ENCODE data around the gene SMYD3. TPM values are rescaled to one million over a fixed set of nuclear protein-coding genes. Genes with fewer than 3 reads are reported as not detected.

The SMYD3 gene
- total and polyA plus RNA-seq, 9 donors = 8.0 to 13.9 (median 9.6) TPM

DNA sequence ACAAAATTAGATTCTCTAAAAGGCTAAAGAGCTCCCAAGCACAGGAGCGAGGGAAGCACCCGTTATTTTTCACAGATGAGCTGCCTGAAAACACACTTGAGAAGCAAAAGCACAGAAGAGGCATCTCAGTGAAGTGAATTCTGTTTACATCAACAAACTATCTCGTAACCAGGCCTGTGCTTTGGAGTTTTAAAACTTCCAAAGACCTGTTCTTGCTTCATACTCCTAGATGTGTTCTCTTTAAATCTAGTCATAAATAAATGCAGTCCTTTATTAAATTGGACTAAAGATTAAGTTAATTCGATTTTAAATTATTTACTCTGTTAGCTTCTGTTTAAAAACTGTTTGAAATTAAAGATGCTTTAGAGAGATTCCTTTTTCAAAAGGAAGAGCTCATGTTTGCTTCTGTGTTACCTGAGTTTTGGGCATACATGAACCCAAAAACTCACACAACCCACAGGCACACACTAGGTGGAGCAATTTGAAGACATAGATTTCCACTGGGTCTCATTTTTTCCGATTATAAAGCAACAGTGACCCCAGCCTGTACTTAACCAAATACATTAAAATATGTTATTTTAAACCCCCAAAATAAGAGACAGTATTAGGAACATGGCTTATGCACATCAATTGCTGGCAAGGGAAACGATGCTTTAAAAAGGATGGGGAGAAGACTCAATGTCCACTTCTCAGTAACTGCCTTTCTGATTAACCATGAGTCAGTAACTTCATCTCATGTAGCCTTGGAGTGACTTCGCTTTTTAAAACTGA lies 648.2 kb downstream of the SMYD3 start:
- Histone ChIP-seq H3K36me3 (ENCODE audit: control insufficient read depth, insufficient read depth, low read length) (no peaks in the 10 kb centered on the region), H3K27me3 (ENCODE audit: control insufficient read depth, insufficient read depth, low read length) (no peaks in the 10 kb centered on the region), H3K4me1 (ENCODE audit: control insufficient read depth, insufficient read depth, low read length) (peaks cover 3% of the 10 kb centered on the region), H3K9me3 (replicated peaks; ENCODE audit: control insufficient read depth, low read depth, low read length) (no peaks in the 10 kb centered on the region), H3K27ac (ENCODE audit: low read length) (no peak overlapping the region), H3K4me3 (ENCODE audit: low read length) (no peak overlapping the region)
- DNase-seq = peak; percentile 58
- 27% methylated on average over 2 of the region's 7 CpGs for WGBS (ENCODE audit: insufficient coverage)

DNA sequence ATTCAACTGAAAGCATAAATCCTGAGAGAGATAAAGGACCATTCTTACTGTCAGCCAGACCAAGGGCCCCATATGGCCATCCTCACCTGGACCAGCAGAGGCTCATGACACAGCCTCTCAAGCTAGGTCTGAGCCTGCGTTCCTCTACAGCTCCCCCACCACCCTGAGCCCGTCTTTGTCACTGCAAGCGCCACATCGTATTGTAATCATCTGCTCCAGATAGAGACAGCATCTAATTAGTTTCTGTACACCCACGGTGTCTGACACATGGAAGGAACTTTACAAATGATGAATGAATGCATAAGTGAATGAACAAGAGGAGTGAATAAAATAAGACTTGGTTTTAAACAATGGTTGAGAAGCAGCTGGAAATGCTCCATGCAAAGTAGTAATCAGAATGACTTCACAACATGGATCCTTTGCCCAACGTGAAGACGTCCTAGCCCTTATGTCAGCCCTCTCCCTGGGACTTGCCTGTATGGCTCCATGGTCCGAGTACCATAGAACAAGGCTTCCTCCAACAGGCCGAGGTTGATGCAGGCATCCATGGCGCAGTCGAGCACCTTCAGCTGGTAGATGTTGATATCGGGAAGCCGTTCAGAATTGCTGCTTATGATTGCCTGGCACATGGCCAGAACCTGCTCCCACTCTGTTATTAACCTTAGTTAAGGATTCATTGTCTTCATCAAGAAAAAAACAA lies 648.9 kb downstream of the SMYD3 start:
- Histone ChIP-seq H3K4me3 (ENCODE audit: low read length) (no peak overlapping the region), H3K27ac (ENCODE audit: low read length) (no peak overlapping the region), H3K36me3 (ENCODE audit: control insufficient read depth, insufficient read depth, low read length) (no peaks in the 10 kb centered on the region), H3K27me3 (ENCODE audit: control insufficient read depth, insufficient read depth, low read length) (no peaks in the 10 kb centered on the region), H3K9me3 (replicated peaks; ENCODE audit: control insufficient read depth, low read depth, low read length) (no peaks in the 10 kb centered on the region), H3K4me1 (ENCODE audit: control insufficient read depth, insufficient read depth, low read length) (peaks cover 3% of the 10 kb centered on the region)
- DNase-seq = no peak
- 89% methylated on average over 4 of the region's 13 CpGs for WGBS (ENCODE audit: insufficient coverage)

DNA sequence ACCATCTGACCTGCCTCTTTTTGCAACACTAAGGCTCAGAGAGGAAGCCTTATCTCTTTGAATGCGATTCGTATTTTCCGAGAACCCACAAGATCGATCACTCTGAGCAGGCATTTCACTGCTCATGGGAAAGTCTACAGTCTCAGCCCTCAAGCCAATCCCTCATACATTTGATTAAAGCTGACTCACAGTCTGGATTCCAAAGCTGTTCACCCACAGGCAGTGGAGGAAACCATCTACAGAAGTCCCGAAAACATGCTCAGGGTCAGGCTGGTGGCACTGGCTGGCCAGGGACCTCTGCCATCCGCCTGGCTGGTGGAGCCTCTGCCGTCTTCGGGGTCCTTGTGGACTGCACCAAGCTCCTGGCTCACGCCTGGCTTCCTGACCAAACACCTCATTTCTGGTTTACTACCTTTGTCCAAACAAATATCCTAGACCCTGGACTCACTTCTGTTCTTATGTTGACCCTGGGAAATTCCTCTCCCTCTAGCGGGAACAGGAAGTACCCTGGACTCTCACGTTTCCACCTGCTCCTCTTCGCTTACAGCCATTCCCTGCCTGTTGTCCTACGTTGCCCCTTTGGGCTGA lies 650.0 kb downstream of the SMYD3 start:
- H3K9me3 ChIP-seq (replicated peaks; ENCODE audit: control insufficient read depth, low read depth, low read length) = no peaks in the 10 kb centered on the region
- H3K4me3 ChIP-seq (ENCODE audit: low read length) = no peak overlapping the region
- no peak for DNase-seq
- WGBS (ENCODE audit: insufficient coverage) = 85% methylated on average over 11 of the region's 13 CpGs
- no peaks in the 10 kb centered on the region for H3K36me3 ChIP-seq (ENCODE audit: control insufficient read depth, insufficient read depth, low read length)
- peaks cover 3% of the 10 kb centered on the region for H3K4me1 ChIP-seq (ENCODE audit: control insufficient read depth, insufficient read depth, low read length)
- no peaks in the 10 kb centered on the region for H3K27me3 ChIP-seq (ENCODE audit: control insufficient read depth, insufficient read depth, low read length)
- no peak overlapping the region for H3K27ac ChIP-seq (ENCODE audit: low read length)

DNA sequence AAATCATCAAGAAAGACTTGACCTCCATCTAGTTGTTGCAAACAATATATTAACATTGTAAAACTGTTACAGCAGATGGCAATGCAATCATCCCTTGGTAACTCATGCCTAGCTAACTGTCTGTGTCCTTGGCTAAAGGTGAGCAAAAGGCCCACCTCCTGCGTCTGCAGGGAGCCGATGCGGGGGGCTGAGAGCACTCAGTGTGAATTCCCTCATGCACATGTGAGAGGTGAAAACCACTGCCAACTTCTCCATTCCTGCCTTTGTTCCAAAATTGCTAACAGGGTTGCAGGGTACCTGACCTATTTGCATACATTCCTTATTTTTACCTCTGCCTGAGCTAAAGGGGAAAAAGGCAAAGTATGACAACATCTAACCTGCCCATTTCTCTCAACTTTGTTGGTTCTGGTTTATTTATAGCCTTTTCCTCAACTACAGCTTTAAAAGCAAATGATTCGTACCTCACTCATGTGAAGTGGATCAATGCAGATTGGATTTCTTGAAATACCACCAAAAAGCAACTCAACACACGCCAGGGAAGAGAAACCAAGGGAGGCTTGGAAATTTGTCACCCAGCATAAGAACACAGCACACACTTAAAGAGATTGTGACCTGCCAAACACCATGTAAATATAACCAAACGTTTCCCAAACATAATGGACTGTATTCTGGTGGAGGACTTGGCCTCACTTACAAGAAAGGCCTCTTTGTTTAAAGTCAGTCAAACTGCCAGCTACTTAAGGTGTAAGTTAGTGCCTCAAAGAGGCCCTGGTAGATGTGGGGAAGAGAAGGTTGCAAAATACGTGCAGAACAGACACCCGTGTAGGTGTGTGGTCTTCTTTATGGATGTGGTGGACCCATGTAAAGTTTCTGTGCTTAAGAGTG lies 651.0 kb downstream of the SMYD3 start:
- Histone ChIP-seq H3K27ac (ENCODE audit: low read length) (no peak overlapping the region), H3K4me1 (ENCODE audit: control insufficient read depth, insufficient read depth, low read length) (peaks cover 3% of the 10 kb centered on the region), H3K9me3 (replicated peaks; ENCODE audit: control insufficient read depth, low read depth, low read length) (no peaks in the 10 kb centered on the region), H3K27me3 (ENCODE audit: control insufficient read depth, insufficient read depth, low read length) (no peaks in the 10 kb centered on the region), H3K4me3 (ENCODE audit: low read length) (no peak overlapping the region), H3K36me3 (ENCODE audit: control insufficient read depth, insufficient read depth, low read length) (no peaks in the 10 kb centered on the region)
- no peak for DNase-seq
- 63% methylated on average over 5 of the region's 8 CpGs for WGBS (ENCODE audit: insufficient coverage)

DNA sequence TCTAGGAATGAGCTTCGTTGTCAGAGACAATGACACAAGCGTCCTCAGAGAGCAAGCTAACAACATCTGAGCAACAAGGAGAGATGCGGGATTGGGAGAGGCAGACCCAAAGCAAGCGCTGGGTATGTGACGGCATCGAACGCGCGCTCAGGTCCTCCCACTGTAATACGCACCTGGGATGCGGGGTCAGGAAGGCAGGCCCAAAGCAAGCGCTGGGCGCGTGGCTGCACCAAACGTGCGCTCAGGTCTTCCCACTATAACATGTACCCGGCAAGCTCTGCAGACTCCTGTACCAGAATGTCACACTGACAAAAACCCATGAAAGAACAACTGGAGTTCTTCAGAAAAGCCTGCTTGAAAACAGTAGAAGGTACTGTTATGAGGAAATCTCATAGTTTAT lies 653.8 kb downstream of the SMYD3 start:
- Histone ChIP-seq H3K9me3 (replicated peaks; ENCODE audit: control insufficient read depth, low read depth, low read length) (no peaks in the 10 kb centered on the region), H3K4me3 (ENCODE audit: low read length) (no peak overlapping the region), H3K27ac (ENCODE audit: low read length) (no peak overlapping the region), H3K27me3 (ENCODE audit: control insufficient read depth, insufficient read depth, low read length) (no peaks in the 10 kb centered on the region), H3K36me3 (ENCODE audit: control insufficient read depth, insufficient read depth, low read length) (no peaks in the 10 kb centered on the region), H3K4me1 (ENCODE audit: control insufficient read depth, insufficient read depth, low read length) (no peaks in the 10 kb centered on the region)
- 97% methylated on average over 14 of the region's 17 CpGs for whole genome bisulfite sequencing (ENCODE audit: insufficient coverage)
- DNase-seq = no peak

DNA sequence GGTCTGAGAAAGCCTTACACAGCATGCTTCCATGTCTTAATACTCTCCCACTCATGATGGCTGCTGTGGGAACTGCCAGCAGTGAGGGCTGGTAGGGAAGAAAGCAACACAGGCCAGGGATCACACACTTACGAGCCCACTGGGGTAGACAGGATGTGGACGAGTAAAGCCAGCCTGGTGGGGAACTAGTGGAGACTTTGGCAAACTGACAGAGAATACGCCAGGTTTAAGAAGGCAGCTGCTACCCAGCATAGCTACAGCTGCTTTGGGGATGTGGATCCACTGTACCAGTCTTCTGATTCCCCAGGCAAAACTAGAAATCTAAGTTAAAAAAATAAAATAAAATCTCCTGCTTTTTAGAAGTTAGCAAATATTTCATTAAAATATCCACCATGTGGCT lies 664.0 kb downstream of the SMYD3 start:
- DNase-seq = peak; percentile 23
- Histone ChIP-seq H3K9me3 (replicated peaks; ENCODE audit: control insufficient read depth, low read depth, low read length) (no peaks in the 10 kb centered on the region), H3K4me3 (ENCODE audit: low read length) (no peak overlapping the region), H3K36me3 (ENCODE audit: control insufficient read depth, insufficient read depth, low read length) (no peaks in the 10 kb centered on the region), H3K4me1 (ENCODE audit: control insufficient read depth, insufficient read depth, low read length) (peaks cover 2% of the 10 kb centered on the region), H3K27ac (ENCODE audit: low read length) (no peak overlapping the region), H3K27me3 (ENCODE audit: control insufficient read depth, insufficient read depth, low read length) (no peaks in the 10 kb centered on the region)
- 40% methylated on average over 3 of the region's 3 CpGs for WGBS (ENCODE audit: insufficient coverage)

DNA sequence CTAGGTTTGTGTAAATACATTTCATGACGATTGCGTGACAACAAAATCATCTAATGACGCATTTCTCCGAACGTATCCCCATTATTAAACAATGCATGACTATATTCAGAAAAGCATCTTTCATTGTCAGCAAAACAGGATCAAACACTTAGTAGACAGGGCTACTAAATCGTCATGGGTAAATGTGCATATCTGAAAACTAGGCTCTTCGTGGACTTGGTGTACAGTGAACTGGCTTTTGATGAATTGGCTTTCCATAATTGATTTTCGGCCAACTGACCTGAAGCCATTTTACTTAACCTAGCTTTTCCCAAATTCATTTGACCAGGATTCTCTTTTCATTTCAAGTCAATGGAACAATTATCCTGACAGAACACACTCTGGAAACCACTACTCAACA lies 665.0 kb downstream of the SMYD3 start:
- Histone ChIP-seq H3K36me3 (ENCODE audit: control insufficient read depth, insufficient read depth, low read length) (no peaks in the 10 kb centered on the region), H3K4me1 (ENCODE audit: control insufficient read depth, insufficient read depth, low read length) (peaks cover 2% of the 10 kb centered on the region), H3K27ac (ENCODE audit: low read length) (no peak overlapping the region), H3K9me3 (replicated peaks; ENCODE audit: control insufficient read depth, low read depth, low read length) (no peaks in the 10 kb centered on the region), H3K27me3 (ENCODE audit: control insufficient read depth, insufficient read depth, low read length) (no peaks in the 10 kb centered on the region), H3K4me3 (ENCODE audit: low read length) (no peak overlapping the region)
- DNase-seq = no peak
- WGBS (ENCODE audit: insufficient coverage) = 80% methylated on average over 1 of the region's 8 CpGs

DNA sequence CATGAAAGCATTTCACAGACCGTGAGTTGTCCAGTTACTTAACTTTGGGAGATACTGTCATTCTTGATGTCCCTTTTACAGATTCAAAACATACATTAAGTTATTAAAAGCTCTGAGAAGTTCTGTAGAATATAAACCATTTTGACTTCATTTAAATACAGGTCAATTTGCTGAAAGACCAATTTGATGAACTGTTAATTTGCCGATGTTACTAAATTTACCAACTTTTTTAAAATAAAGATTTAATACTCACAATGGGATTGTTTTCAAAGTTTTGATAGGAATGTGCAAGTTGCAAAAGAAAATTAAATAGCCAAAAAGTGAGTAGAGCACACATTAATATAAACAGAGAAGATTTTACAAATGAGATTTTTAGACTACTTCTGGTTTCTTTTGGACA lies 666.1 kb downstream of the SMYD3 start:
- no peak for DNase-seq
- Histone ChIP-seq H3K36me3 (ENCODE audit: control insufficient read depth, insufficient read depth, low read length) (no peaks in the 10 kb centered on the region), H3K27ac (ENCODE audit: low read length) (no peak overlapping the region), H3K4me3 (ENCODE audit: low read length) (no peak overlapping the region), H3K4me1 (ENCODE audit: control insufficient read depth, insufficient read depth, low read length) (peaks cover 2% of the 10 kb centered on the region), H3K9me3 (replicated peaks; ENCODE audit: control insufficient read depth, low read depth, low read length) (no peaks in the 10 kb centered on the region), H3K27me3 (ENCODE audit: control insufficient read depth, insufficient read depth, low read length) (no peaks in the 10 kb centered on the region)
- no CpG with 5 or more reads among the region's 2 CpGs for WGBS (ENCODE audit: insufficient coverage)

DNA sequence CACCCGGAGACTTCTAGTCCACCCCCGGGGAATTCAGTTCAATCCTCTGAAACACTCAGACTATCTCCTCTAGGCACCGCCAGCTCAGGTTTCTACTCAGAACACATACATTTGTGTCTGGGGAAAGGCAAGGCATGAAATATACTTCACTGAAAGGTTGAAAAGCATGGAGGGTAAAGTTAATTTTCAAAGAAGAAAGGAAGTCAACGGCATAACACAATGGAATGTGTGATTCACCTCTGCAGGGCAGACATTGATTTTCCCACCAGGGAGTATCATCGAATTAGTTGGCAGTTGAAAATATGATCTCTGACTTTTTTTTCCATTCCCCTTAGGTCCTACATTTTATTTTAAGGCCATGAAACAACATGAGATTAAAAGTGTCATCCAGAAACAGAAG lies 669.4 kb downstream of the SMYD3 start:
- no peaks in the 10 kb centered on the region for H3K27me3 ChIP-seq (ENCODE audit: control insufficient read depth, insufficient read depth, low read length)
- no peak overlapping the region for H3K27ac ChIP-seq (ENCODE audit: low read length)
- no CpG with 5 or more reads among the region's 5 CpGs for WGBS (ENCODE audit: insufficient coverage)
- H3K4me3 ChIP-seq (ENCODE audit: low read length) = no peak overlapping the region
- H3K4me1 ChIP-seq (ENCODE audit: control insufficient read depth, insufficient read depth, low read length) = no peaks in the 10 kb centered on the region
- H3K9me3 ChIP-seq (replicated peaks; ENCODE audit: control insufficient read depth, low read depth, low read length) = no peaks in the 10 kb centered on the region
- no peak for DNase-seq
- no peaks in the 10 kb centered on the region for H3K36me3 ChIP-seq (ENCODE audit: control insufficient read depth, insufficient read depth, low read length)

DNA sequence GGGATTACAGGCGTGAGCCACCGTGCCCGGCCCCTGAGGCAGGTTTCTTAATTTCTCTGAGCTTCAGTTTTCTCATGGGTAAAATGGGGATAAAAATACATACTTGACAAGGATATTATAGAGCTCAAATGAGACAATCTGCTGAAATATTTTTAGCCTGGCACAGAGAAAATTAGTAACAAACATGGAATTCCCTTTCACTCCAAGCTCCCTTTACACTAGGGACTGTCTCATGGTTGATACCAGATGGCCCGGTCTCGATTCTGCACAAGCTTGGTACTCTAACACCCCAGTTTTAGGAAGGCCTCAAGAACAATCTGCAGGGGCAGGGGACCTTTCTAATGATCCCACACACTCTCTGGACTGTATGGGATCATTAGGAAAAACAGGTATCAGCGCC lies 671.7 kb downstream of the SMYD3 start:
- no peaks in the 10 kb centered on the region for H3K9me3 ChIP-seq (replicated peaks; ENCODE audit: control insufficient read depth, low read depth, low read length)
- no peaks in the 10 kb centered on the region for H3K36me3 ChIP-seq (ENCODE audit: control insufficient read depth, insufficient read depth, low read length)
- whole genome bisulfite sequencing (ENCODE audit: insufficient coverage) = 91% methylated on average over 1 of the region's 6 CpGs
- DNase-seq = no peak
- no peaks in the 10 kb centered on the region for H3K4me1 ChIP-seq (ENCODE audit: control insufficient read depth, insufficient read depth, low read length)
- H3K27me3 ChIP-seq (ENCODE audit: control insufficient read depth, insufficient read depth, low read length) = no peaks in the 10 kb centered on the region
- H3K27ac ChIP-seq (ENCODE audit: low read length) = no peak overlapping the region
- H3K4me3 ChIP-seq (ENCODE audit: low read length) = no peak overlapping the region
